Neural cell (in vitro differentiated cells): Measurements from ENCODE around the gene GRIA1.

Experiments
- CTCF ChIP-seq: fragments of 450-650 bp; IDR thresholded peaks from 2 replicates; pipeline ENCODE4 v1.5.1; 2014; ENCODE audit warnings: antibody characterized with exemption, mild to moderate bottlenecking, moderate library complexity; ENCODE audit not compliant: poor library complexity, severe bottlenecking
- EP300 ChIP-seq: fragments of 450-650 bp; conservative IDR thresholded peaks from 2 replicates; pipeline ENCODE4 v1.6.1; 2014; ENCODE audit warnings: antibody characterized with exemption, mild to moderate bottlenecking, moderate library complexity; ENCODE audit not compliant: poor library complexity, severe bottlenecking
- EZH2 ChIP-seq: fragments of 200-600, 300-800 bp; shearing (Covaris generic), sonication (generic); IDR thresholded peaks from 2 replicates; pipeline ENCODE4 v1.6.1; 2014; ENCODE audit warnings: antibody characterized with exemption, low read length, borderline replicate concordance, mild to moderate bottlenecking; ENCODE audit not compliant: insufficient read depth, poor library complexity, severe bottlenecking
- MXI1 ChIP-seq: fragments of 450-650 bp; conservative IDR thresholded peaks from 2 replicates; pipeline ENCODE4 v1.6.1; 2014; ENCODE audit warnings: antibody characterized with exemption, mild to moderate bottlenecking; ENCODE audit not compliant: poor library complexity, severe bottlenecking
- POLR2AphosphoS5 ChIP-seq: IDR thresholded peaks from 2 replicates; pipeline ENCODE4 v1.6.1; 2012
- RAD21 ChIP-seq: fragments of 450-650 bp; conservative IDR thresholded peaks from 2 replicates; pipeline ENCODE4 v1.6.1; 2014; ENCODE audit warnings: antibody characterized with exemption, mild to moderate bottlenecking, moderate library complexity
- REST ChIP-seq: IDR thresholded peaks from 2 replicates; pipeline ENCODE4 v1.6.1; 2012; ENCODE audit warnings: borderline replicate concordance

- TF ChIP-seq CTCF, result no peak
- TF ChIP-seq MXI1, result no peak
- no peak for TF ChIP-seq RAD21
- no peak for TF ChIP-seq EZH2
- TF ChIP-seq POLR2AphosphoS5, result no peak
- TF ChIP-seq EP300, result no peak
- no peak for TF ChIP-seq REST
Observed at GRCh38 chr5:153799466-153799865, 309.0 kb downstream of the GRIA1 start.
